GM19328 (cell line): ENCODE data around the gene GPR156.

Source experiments
- ATAC-seq: cut with Tn5 transposase; IDR thresholded peaks from one replicate; pipeline ENCODE4 v1.9.1; 2021; ENCODE audit warnings: mild to moderate bottlenecking, moderate library complexity; ENCODE audit not compliant: unreplicated experiment

Gene GPR156

DNA sequence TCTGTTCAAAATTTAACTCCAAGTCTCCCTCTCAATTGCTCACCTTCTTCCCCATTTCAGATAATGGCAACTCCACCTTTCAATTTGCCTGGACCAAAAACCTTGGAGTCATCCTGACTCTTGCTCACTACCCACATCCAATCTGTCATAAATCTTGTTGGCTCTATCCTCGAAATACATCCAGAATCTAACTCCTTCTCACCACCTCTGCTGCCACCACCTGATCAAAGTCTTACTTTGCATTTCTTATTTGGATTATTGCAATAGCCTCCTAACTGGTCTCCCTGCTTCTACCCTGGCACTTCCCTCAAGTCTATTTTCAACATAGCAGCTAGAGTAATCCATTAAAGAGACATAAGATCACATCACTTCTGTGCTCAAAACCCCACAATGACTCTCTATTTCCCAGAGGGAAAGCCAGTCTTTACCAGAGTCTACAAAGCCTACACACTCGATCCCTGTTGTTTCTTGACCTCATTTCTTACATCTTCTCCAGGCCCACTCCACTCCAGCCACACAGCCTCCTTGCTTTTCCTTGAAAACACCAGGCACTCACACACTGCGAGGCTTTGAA is 86.6 kb downstream of the GPR156 start:
- no peak for ATAC-seq

DNA sequence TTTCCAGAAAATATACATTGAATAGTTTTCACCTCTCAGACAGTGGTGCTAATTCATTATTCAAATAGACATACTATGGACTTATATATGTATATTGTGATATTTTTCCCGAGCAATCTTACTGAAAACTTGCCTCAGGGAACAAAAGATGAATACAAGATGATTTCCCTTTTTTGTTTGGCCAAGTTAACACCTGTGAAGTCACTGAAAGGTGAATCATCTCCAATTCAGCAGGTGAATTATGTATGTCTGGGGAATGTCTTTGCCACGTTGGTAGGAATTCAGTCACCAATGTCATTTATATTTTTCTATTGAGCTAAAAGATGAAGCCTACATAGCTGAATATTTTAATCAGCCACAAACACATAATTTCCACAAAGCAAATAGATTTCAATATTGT is 88.2 kb downstream of the GPR156 start:
- no peak for ATAC-seq

GRCh38 chr3:120196333-120196732 is 88.7 kb downstream of the GPR156 start:
- no peak for ATAC-seq

DNA sequence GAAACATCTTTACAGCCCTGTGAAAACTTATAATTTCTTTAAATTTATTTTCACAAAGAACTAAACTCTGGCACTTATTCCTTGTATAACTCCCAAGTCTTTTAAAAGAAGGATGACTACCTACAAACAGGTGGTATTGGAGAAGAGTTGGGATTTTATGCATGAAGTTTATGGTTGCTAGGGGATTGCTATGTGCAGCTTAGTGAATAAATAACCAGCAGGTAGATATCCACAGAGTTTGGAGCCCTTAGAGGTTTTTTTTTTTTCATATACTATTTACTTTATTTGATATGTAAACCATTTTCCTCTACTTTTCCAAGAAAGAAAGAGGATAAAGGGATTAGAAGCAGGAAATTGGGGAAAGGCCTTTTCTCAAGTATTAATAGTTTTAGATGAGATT is 91.5 kb downstream of the GPR156 start:
- no peak for ATAC-seq

- no peak for ATAC-seq
Observed at GRCh38 chr3:120192579-120192978, 92.4 kb downstream of the GPR156 start.

DNA sequence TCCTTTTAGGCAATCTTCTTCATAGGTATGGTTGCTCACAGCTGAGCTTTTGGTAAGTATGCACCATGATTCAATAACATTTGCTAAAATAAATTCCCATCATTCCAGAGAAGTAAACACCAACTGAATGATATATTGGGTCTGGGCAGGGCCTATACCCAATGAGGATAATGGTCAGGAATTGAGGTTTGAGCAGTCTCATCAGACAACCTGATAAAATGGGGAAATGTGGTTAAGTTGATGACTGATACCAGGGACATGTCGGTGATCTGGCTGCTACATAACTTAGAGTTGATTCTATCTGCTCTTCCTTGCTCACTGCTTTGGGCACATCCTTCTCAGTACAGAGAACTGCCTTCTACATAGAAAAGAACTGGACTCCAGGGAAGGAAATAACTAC is 92.9 kb downstream of the GPR156 start:
- ATAC-seq = no peak

DNA sequence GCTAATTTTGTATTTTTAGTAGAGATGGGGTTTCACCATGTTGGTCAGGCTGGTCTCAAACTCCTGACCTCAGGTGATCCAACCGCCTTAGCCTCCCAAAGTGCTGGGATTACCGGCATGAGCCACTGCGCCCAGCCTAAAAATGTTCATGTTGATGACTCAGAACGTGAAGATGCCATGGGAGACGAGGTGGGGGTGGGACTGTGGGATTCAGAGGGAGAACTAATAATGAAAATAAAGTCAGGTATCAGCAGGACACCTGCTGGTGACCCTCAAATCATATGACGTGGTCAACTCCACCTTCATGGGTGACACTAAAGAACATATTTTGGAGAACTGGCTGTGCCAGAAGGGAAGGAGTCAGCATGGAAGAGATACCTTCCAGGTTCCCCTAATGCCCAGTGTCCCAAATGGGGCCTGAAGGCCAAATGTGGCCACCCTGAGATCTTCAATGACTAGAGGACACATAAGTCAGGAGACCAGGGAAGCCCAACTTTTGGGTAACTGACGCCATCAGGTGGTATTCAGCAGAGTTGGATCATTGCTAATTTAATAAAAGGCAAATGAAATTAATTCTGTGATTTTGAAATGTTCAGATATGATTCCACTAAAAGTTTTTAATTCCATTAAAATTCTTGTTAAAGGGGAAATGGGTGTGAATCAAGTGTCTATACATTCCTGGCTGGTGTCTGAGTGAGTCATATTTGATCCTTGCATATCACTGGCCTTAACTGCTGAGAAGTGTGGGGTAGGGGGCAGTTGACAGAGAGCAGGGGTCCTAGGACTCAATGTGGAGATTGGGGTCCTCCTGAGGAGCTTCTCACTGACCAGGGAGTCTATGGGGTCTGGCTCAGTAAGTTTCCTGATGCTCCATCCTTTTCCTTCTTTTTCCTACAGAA is 102.2 kb downstream of the GPR156 start:
- no peak for ATAC-seq

GRCh38 chr3:120181632-120182031 is 103.4 kb downstream of the GPR156 start:
- ATAC-seq = no peak

DNA sequence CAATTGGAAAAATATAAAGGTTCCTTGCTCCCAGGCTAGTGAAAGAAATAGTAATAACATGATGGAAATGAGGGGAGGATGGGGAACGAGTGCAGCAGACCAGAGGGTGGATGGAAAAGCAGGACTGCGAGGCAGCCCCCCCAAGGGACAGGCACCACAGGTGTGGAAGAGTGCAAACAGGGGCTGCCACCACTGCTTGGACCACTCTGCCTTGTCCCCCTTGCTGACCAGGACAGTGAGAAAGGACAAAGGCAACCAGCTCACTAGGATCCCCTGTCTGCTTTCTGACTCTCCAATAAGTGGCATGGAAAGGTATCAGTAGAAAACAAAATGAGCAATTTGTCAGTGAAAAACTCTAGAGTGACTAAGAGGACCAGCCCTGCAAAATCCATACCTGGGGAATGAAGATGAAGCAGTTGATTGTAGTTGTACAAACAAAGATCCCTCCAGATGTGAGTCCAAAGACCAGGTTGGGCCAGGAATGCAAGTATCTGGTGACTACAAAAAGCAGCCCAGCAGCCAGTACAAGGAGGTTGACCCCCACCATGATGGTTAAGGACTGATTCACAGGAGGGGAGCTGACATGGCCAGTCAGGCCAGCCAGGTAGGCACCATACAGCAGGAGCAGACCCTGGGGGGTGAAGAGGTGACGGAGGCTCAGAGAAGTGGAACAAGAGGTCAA is 104.2 kb downstream of the GPR156 start:
- ATAC-seq = no peak

DNA sequence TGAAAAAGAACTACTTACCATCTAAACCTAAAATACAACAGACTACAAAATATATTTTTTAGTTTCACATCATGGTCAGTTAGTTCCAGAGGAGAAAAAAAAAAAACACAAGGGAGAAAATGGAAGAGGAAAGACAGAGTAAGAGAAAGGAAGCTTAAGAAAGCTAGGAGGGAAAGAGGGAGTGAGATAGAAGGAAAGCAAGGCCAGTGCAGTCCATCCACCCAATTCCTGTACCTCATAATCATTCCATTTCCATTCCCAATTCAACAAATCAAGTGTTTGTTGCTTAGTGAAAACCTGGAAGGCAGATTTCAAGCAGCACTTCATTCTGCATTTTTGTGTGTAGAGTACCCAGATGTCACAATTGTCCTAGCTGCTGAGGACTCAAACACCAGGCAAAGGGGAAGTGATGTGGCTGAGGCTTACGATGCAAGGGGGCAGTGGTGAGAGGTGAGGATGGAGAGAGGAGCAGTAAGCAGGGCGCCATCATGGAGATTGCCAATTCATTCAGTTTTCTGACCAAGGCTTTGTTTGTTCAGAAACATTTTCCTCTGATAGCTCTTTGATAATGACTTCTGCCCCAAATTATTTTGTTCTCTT is 107.2 kb downstream of the GPR156 start:
- ATAC-seq = no peak

- ATAC-seq = no peak
Observed at GRCh38 chr3:120177151-120177550, 107.9 kb downstream of the GPR156 start.

DNA sequence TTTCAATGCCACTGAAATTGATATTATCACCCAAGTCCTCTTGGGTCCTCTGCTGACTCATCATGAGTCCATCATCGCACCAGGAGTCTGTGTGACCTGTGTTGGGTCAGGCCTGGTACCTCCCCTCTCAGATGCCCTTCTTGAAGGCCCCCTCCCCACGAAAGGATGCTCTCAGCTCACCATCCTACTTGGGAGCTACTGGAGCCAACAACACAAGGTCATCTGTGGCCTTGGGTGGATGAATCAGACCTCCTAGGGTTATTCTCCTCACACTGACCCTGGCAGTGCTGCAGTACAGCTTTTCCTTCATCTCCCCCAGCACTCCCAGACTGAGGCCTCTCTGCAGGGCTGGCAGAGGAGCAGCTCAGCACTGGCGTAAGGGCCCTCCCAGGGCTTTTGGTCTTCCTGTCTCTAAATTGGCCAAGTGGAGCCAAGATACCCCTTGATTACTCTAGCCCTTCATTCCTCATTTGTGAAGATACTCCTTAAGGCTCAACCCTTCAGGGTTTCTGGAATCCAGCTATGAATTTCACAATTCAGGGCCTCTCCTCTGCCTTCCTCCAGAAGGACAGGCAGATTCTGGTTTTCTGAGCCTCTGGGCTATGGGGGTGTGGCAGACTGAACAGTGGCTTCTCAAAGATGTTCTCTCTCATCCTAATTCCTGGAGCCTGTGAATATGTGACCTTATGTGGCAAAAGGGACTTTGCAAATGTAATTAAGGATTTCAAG is 110.0 kb downstream of the GPR156 start:
- no peak for ATAC-seq

- ATAC-seq = no peak
Observed at GRCh38 chr3:120173056-120173675, 111.9 kb downstream of the GPR156 start.

- ATAC-seq = no peak
Observed at GRCh38 chr3:120172070-120172469, 113.0 kb downstream of the GPR156 start.

DNA sequence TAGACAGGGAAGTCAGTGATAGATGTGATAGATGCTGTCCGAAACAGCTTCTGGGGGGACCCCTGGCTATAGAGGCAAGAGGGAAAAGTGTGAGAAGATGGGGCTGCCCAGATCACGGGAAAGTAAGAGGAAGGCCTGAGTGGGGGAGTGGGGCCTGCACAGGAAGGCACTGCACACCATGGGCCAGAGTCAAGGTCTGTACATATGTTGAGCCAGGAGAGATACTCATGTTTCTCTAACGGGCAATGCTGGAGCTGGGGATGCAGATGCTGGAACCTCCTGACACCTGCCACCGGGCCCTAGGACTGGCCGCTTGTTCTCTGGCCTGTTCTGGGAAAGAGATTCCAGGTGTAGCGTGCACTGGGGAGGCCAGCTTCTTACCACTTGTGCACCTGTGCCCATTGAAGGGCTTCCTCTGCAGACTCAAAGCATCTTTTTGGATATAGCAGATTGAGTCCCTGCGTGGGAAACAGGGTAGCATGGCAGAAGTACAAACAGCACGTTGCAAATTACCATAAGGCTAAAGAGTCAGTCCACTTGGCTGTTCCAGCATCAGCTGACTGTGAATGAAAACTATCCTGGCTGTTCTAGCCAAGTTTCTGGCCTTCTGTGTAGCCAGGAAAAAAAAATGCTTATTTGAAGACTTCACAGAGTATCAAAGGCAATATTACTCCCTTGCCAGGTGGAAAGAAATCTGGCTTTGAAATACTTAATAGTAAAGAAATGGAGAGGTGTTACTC is 113.7 kb downstream of the GPR156 start:
- no peak for ATAC-seq

GRCh38 chr3:120170223-120170622 is 114.8 kb downstream of the GPR156 start:
- ATAC-seq = no peak

DNA sequence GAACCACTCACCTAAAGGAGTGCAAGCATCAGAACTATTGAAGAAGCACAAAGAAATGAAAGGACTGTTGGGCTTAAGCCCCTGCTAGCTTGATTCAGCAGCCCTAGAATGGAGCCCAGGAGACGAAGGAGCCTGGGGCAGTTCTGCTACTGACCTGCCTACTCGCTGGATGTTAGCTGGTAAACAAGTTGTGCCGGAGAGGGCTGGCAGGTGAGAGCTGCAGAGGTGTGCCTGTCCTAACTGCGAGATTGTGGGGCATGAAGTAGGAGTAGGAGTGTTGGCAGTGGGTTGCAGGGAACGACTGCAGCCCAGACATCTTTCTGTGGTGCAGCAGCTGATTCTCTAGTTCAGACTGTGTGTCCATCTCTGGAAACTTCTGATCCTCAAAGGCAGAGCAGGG is 115.6 kb downstream of the GPR156 start:
- ATAC-seq = no peak

GRCh38 chr3:120168611-120169010 is 116.4 kb downstream of the GPR156 start:
- ATAC-seq = no peak

DNA sequence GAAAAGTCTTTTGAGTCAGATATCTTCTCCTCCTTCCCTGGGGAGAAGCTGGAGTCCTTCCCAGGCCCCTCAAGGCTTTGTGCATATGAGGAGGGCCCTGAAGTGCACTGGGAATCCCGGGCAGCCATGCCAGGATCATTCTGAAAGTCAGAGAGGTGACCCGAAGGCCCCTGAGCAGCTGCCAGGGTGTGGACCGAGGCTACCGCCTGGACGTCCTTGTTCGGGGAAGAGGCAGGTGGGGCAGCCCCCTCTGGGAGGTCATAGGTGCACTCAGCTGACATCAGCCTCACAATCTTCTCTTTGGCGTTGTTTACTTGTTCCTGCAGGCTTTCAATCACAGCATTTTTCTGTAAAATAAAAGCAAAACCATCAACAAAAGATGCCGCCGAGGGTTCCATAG is 117.0 kb downstream of the GPR156 start:
- no peak for ATAC-seq

GRCh38 chr3:120167488-120167887 is 117.5 kb downstream of the GPR156 start:
- no peak for ATAC-seq
